Smooth muscle cell of the brain vasculature (primary cell): Measurements from ENCODE around the gene CDK18.

Experiments
- DNase-seq: peaks from one replicate; pipeline ENCODE4 v3.0.0-alpha.2; 2012; ENCODE audit warnings: low read depth, low spot score

Gene CDK18

DNA sequence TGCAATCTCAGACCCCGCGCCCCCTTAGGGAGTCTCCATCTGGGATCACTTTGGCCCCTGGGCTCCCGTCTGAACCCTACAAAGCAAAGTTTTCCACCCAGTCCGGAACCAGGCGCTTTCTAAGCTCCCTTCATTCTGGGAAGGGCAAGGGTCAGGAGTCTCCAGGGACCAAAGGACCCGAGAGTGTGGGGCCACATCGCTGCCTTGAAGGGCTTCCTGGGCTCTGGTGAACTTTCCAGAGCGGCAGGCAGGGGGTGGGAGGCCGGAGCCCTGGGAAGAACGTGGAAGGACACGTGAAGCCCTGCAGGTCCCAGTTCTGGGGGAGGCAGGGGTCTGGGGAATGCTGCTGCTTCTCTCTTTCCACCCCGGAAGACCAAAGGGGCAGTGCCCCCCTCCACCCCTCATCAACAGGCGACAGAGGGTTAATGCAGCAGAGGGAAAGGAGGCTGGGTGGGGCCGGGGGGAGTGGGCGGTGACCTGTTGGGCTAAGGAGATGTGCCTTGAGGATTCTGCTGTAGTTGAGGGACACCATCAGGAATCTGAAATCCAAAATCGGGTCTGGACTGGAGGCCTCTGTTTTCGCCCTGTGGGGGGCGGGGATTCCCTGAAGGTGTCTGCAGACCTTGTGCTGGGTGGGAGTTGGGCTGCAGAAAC is 734 bp downstream of the CDK18 start:
- no peak for DNase-seq

- no peak for DNase-seq
Observed at GRCh38 chr1:205505791-205506190, 1.3 kb downstream of the CDK18 start.

- no peak for DNase-seq
Observed at GRCh38 chr1:205506409-205507200, 2.1 kb downstream of the CDK18 start.

DNA sequence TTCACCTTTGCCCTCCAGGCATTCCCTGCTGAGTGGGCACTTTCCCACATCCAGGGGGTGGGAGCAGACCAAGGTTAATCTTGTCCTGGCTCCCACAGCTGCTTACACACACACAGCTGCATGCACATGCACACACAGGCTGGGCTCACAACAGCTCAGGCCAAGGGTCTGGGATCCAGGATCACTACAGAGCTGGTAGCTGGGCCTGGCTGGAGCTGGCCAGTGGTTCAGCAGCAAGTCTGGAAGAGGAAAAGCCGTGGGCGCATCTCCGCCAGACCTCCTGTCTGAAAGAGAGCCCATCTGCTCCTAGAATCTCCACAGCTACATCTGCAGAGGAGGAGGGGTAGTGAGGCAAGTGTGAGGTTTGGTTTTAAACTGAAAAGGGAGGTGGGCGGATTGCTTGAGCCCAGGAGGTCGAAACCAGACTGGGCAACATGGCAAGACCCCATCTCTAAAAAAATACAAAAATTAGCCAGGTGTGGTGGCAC is 3.8 kb downstream of the CDK18 start:
- DNase-seq = no peak

- no peak for DNase-seq
Observed at GRCh38 chr1:205510308-205510950, 6.0 kb downstream of the CDK18 start.

DNA sequence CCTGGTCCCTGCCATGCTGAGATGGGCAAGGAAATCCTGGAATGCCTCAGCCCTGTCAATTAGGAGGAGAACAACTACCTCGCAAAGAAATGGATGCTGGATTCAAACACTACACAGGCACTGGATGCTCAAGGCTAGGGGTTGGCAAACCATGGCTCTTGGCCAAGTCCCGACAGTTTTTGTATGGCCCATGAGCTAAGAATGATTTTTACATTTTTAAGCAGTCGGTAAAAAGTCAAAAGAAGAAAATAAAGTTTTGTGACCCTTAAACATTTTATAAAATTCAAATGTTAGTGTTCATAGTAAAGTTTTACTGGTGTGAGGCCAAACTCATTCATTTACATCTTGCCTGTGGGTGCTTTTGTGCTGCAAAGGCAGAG is 6.5 kb downstream of the CDK18 start:
- no peak for DNase-seq

DNA sequence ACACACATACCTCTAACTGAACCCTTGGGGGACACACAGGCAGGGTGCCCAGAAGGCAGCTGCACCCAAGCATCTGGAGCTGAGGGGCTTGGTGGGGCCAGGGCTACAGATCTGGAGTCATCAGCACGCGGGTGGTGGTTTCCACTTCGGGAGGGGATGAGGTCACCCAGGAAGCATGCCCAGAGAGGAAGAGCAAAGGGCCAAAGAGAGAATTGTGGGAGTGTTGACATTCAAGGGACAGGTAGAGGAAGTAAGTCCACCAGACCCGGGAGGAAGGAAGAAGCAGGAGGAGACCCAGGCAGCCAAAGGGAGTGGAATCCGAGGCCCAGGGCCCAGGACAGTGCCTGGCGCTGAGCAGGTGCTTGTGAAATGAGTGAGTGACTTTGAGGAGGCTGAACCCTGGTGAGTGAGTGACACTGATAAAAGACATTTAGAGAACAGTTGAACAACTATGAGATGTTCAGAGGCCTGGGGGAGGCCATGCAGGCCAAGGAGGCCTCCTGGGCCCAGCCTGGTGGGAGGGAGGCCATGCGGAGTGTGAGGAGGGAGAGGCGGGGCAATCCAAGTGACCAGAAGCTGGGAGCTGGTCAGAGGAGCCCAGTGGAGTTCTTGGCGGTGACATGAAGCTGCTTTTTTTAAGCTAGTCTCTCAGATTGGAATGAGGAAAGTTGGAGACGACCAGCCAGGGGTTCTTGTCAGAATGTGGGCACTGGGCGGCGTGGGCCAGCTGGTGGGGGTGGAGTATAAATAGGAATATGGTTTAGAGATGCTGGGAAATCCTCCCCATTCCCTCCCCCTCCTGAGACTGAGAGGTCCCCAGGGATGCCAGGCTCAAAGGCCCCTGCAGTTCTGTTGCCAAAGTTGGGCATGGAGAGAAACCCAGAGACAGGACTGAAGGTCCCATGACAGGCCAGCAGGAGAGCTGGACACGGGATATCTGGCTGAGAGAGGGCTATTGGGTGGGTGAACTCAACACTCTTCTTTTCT is 7.9 kb downstream of the CDK18 start:
- no peak for DNase-seq

- DNase-seq = no peak
Observed at GRCh38 chr1:205513774-205514173, 9.3 kb downstream of the CDK18 start.

GRCh38 chr1:205514211-205515142 is 10.0 kb downstream of the CDK18 start:
- DNase-seq = no peak

- DNase-seq = peak; percentile 37
Observed at GRCh38 chr1:205515781-205516253, 11.3 kb downstream of the CDK18 start.

DNA sequence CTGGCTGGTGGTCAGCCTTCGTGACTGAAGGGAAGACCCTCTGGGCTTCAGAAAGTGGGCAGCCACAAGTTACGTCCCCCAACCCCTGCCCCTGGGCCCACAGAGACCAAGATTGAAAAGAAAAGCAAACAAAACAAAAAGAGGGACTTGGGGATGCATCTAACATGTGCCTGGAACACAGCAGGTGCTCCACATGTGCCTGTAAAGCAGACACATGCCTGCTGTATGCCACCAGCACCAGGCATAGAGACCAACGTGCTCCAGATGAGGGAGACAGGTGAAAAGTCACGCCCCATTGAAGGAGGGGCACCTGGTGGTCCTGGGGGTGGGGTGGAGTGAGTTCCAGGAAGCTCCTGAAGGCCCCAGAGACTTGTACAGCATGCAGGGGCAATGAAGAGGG is 11.9 kb downstream of the CDK18 start:
- DNase-seq = no peak

- no peak for DNase-seq
Observed at GRCh38 chr1:205517288-205517687, 12.8 kb downstream of the CDK18 start.

DNA sequence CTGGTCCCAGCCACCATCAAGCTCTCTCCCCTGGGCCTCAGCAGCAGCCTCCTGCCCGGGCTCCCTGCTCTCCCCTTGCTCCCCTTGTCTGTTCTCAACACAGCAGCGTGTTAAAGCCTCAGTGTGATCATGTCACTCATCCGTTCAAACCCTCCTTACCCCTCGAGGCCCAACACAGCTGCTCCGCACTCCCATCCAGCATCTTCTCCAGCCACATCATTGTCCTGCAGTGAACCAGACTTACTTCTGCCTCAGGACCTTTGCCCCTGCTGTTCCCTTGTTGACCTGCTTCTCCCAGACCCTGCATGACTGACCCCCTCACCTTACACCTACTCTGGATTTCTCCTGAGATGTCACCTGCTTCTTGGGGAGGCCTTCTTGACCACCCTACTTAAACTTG is 13.3 kb downstream of the CDK18 start:
- no peak for DNase-seq

DNA sequence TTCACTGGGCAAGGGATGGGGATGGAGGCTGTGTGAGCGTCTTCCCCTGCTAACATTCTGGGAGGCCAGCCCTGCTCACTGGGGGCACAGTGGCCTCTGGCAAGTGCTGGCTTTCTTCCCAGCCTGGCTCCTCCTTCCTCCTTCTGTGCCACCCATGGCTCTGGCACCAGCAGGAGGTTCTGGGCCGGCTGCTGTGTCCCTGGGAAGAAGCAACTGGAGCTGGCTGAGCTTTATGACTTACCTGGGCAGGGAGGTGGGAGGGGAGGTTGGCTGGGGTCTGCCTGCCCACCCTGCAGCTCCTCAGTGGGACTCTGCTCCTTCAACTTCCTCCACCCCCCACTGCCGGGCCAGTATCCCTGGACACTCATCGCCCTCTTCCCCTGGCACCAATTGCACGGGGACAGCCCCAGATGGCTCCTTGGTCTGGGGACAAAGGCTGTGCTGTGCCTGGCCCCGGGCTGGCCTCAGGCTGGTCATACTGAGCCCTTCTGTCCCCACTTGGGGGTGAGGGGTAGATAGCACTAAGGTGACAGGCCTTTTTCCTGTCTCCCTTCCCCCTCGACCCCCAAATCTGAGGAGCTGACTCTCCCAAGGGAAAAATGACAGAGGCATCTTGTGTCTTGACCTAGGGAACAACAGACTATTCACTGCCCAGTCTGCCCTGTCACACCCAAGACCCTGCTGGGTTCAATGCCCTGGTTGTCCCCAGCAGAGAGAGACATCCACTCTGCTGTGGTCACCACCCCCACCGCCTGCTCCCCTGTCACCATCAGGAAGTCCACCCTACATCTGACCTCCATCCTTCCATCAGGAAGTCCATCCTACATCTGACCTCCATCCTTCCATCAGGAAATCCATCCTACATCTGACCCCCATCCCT is 14.4 kb downstream of the CDK18 start:
- no peak for DNase-seq

DNA sequence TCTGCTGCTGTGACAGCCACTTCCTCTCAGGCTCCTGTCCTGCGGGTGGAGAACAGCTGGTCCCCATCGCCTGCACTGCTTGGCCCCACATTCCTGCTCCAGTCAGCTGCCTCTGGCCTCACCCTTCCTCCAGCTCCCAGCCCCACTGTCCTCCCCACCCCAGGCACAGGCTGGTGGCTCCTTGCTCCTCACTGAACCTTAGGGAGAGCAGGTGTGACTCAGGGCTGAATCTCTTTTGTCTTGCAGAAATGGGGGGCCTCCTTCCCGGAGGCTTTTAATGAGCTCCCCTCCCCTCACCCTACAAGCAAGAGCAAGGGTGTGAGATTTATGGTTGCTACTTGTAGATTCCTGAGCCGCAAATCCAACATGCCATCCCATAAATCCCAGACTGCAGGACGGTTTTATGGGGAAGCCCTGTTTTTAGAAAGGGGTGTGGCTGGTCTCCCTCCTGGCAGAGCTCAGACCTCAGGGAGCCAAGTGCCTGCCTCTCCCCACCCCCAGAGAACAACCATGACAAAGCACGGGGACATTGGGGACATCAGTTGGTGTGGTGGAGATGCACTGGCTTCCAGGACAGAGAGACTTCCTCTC is 15.2 kb downstream of the CDK18 start:
- DNase-seq = no peak

GRCh38 chr1:205520709-205521108 is 16.2 kb downstream of the CDK18 start:
- DNase-seq = no peak

- no peak for DNase-seq
Observed at GRCh38 chr1:205521686-205522085, 17.2 kb downstream of the CDK18 start.

GRCh38 chr1:205522692-205523091 is 18.2 kb downstream of the CDK18 start:
- DNase-seq = no peak
